K562 (cell line): ENCODE data around the gene DUOX2. TPM values are rescaled to one million over a fixed set of nuclear protein-coding genes. Genes with fewer than 3 reads are reported as not detected.

Experiments used
- AFF4 ChIP-seq: sonication (generic); formaldehyde crosslinking; IDR thresholded peaks from 2 replicates; pipeline ENCODE4 v1.8.0; 2023; ENCODE audit warnings: mild to moderate bottlenecking, missing genetic modification reagents
- CHD7 ChIP-seq: fragments of 200-600 bp; sonication (generic); IDR thresholded peaks from one replicate; pipeline ENCODE4 v1.6.1; 2012; ENCODE audit warnings: mild to moderate bottlenecking, low read depth, low read length, inconsistent platforms
- CREM ChIP-seq: IDR thresholded peaks from 2 replicates; pipeline ENCODE4 v1.6.1; 2014; ENCODE audit warnings: antibody characterized with exemption, low read depth
- FUS ChIP-seq: fragments of 200-400 bp; formaldehyde crosslinking; optimal IDR thresholded peaks from 2 replicates; pipeline ENCODE3; 2017; ENCODE audit warnings: low read depth, low read length
- MEF2A ChIP-seq: IDR thresholded peaks from 2 replicates; pipeline ENCODE4 v1.6.1; 2011; ENCODE audit warnings: low read depth, mild to moderate bottlenecking, low read length, moderate library complexity; ENCODE audit not compliant: control insufficient read depth
- NBN ChIP-seq: fragments of 450-650 bp; IDR thresholded peaks from 2 replicates; pipeline ENCODE4 v1.6.1; 2016; ENCODE audit warnings: low read depth, mild to moderate bottlenecking
- RBM15 ChIP-seq: fragments of 200-400 bp; formaldehyde crosslinking; IDR thresholded peaks from 2 replicates; pipeline ENCODE4 v1.6.1; 2018; ENCODE audit warnings: mild to moderate bottlenecking, low read length, moderate library complexity; ENCODE audit not compliant: insufficient read depth
- RBM39 ChIP-seq: fragments of 200-400 bp; formaldehyde crosslinking; optimal IDR thresholded peaks from 2 replicates; pipeline ENCODE3; 2018; ENCODE audit warnings: low read depth, low read length
- ZBTB1 ChIP-seq: sonication (generic); formaldehyde crosslinking; IDR thresholded peaks from 2 replicates; pipeline ENCODE4 v1.8.1; 2023; ENCODE audit warnings: missing genetic modification reagents, low read depth, mild to moderate bottlenecking, borderline replicate concordance
- ZFP36 ChIP-seq: fragments of 150-350 bp; IDR thresholded peaks from 2 replicates; pipeline ENCODE4 v1.6.1; 2018; ENCODE audit warnings: low read length, low read depth; ENCODE audit not compliant: partially characterized antibody
- polyA plus RNA-seq, 8 experiments: library from polyadenylated mRNA; depleted of rRNA in 4 of 8; stranded (reverse) in 5 of 8; unstranded in 3 of 8; fragments of >200 nt; fragmentation: Nextera tagmentation in 2 of 8; fragmentation: Illumina TruSeq in 1 of 8; extraction: Ambion mirVana in 2 of 8; extraction: Trizol in 1 of 8; gene quantifications; 2 replicates each; pipeline versions ENCODE4 v1.2.1 to v1.2.3, GENCODE V29; 2011 to 2014; ENCODE audit warnings: inconsistent platforms in 1 of 8, missing spikeins in 1 of 8
- total RNA-seq, 7 experiments: library from RNA; depleted of rRNA in 6 of 7; stranded (reverse); fragments of >200 nt in 6 of 7; fragmentation: Illumina TruSeq in 2 of 7; extraction: Trizol in 2 of 7; gene quantifications; 2 replicates each; pipeline versions ENCODE4 v1.2.1 to v1.2.3, GENCODE V29; 2011 to 2021; ENCODE audit warnings: low replicate concordance in 1 of 7

Gene DUOX2
- total and polyA plus RNA-seq, 9 of the 15 experiments (the other 6 are each of a cell fraction or from before 2014, with no cell fraction given): 0.01 to 0.03 (median 0.02) TPM; not detected in 6

GRCh38 chr15:45118131-45118588 lies 4.2 kb upstream of the DUOX2 start (continued):
- TF ChIP-seq CHD7 (no peak), ZBTB1 (no peak), RBM39 (no peak), MEF2A (no peak), RBM15 (no peak), FUS (no peak), CREM (peak; percentile 72), AFF4 (CRISPR knock-in tag) (no peak), NBN (no peak), ZFP36 (peak; percentile 8)
